Activated effector memory CD4-positive, alpha-beta T cell treated with Interleukin-2 at 50 U/mL for 16 hours (primary cell): Measurements from ENCODE around the gene DYNLT1.
"Not testable (repeated sequence)": the region's sequence is repeated elsewhere in the genome, so short reads cannot be mapped to it uniquely, and the experiment has no call there.

Experiments
- DNase-seq: peaks from one replicate; pipeline ENCODE4 v3.0.0-alpha.2; 2020

DYNLT1 gene

GRCh38 chr6:158638324-158638854 lies 6.2 kb downstream of the DYNLT1 start:
- DNase-seq: no peak

DNA sequence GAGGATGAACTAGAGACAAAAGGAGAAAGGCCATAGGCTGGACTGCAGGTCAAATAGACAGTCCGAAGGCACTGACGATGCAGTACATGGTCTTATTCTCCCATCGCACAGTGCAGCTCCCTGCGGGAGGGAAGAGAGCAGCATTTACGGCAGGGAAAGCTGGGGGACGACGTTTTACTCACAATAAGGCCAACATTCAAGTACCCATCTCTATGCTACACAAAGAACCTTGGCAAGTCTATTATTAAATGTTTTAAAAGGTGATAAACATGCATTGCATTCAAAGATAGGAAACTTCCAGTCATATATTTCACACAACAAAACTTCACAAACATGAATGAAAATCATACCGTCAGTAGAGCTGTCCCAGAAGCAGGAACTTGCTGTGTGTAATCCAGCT lies 7.8 kb downstream of the DYNLT1 start:
- no peak for DNase-seq

DNA sequence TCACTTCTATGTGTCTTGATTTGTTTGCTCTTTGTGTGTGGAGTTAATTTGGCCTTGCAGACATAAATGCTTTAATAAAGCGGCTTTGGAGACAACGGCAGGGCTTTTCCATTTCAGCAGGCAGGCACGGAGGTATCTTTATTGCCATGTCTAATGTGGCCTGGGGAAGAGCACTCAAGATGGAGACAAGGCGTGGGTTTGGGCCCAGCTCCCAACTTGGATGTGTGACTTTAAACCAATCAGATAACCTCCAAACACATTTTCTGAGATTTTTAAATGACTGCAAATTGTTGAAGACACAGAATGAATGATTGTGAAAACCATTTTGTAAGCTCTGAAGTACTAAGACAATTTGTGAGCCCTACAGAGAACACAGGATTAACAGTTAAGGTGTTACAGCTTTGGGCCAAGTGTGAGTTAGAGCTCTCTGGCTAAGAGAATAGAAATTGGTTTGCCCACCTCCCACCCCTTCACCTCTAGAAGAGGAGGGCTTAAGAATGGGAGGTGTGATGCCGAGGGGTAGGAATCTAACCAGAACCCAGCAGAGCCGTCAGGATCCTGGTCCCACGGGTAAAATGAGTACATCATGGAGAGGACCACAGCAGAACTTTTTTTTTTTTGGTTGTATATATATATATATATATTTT lies 9.0 kb downstream of the DYNLT1 start:
- no peak for DNase-seq

- no peak for DNase-seq
Measured at GRCh38 chr6:158634695-158635426, 9.7 kb downstream of the DYNLT1 start.

DNA sequence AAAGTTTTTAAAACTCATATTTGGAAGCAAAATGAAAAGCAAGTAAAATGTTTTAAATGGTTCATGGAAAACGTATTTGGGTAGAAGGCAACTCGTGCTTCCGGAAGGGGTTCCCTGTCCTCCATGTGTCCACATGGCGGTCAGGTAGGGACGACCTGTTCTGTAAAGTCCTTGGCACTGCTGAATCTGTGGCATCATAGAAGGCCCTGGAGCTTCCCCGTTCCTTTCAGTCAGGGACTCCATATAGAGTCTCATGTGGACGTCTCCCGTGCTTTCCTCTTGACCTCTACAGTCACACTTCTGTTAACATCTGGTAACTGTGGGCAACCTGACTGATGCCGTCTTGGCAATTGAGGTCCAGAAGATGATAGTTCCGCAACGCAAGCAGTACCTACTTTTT lies 11.4 kb downstream of the DYNLT1 start:
- DNase-seq: no peak

DNA sequence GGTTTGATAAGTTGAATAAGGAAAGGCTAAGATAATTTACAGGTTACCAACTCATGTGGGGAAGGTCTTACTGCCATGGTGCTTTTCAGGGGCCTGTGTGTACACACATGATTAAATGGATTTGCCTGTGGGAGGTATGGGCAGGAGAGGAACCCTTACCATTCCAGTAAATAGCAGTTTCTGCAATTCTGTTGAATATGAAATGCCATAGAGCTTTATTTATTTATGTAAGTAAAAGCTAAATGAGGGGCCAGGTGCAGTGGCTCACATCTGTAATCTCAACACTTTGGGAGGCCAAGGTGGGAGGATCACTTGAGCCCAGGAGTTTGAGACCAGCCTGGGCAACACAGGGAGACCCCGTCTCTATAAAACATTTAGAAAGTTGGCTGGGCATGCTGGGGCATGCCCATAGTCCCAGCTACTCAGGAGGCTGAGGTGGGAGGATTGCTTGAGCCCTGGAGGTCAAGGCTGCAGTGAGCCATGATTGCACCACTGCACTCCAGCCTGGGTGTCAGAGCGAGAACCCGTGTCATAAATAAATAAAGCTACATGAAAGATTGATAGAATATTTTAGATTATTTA lies 11.9 kb downstream of the DYNLT1 start:
- DNase-seq: not testable (repeated sequence)

DNA sequence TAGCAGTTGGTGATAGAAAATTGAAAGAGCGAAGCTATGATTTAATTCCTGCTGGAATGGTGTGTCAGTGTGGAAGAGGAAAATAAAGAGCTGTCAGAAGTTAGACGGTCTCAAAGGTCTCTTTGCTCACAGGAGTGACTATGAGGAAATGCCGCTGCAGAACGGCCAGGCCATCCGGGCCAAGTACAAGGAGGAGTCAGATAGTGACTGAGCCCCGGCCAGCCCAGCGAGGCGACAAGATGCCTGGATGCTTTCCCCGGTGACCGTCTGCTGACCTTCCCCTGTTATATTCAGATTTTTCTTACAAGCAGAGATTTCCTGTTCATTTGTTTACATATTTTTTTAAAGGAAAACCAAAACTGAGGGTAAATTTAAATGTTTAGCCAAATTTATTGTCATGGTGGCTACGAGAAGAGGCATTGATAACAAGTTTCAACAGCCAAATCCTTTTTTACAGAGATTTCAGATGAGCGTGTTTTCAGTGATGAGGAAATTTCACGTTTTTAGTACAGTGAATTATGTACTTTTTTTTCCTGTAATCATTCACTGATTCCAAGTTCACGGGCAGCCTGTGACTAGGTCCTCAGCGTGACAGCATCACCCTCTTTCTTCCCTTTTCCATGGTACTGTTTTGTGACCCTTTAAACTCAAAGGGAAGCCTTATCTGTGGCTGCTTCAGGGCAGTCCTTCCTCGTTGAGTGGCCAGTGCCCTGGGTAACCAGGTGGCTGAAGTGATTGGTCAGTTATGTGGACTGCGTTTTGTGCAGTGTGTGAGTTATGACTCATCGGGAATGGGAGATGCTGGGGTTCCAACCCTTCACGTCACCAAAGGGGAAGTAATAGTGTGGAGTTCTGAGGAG lies 12.6 kb downstream of the DYNLT1 start:
- DNase-seq: no peak

DNA sequence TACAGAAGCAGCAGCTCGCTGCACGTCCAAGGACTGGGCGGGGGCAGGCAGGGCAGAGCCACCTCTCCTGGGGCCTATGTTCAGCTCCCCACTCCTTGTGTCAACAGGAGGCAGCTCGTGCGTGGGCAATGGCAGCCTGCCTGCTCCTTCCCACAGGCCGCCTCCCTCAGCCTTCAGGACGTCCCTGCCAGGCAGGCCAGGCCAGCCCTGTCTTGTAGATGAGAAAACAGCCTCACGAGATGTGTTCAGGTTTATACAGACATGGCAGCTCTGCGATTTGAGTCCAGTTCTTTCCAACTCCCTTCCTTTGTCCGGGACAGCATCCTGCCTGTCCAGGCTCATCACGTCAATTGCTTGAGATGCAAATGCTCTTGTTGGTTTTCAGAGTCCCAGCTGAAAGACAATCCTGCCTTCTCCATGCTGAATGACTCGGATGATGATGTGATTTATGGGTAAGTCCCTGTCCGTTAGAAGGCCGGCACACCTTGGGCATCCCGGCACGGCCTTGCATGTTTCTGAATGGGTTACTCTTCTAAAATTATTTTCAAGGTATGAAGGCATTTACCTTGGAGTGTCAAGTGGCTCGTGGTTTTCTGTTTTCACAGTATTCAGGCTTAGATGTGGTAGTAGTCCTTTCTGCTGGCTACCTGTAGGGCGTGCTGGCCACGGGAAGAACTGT lies 13.5 kb downstream of the DYNLT1 start:
- DNase-seq: no peak

DNA sequence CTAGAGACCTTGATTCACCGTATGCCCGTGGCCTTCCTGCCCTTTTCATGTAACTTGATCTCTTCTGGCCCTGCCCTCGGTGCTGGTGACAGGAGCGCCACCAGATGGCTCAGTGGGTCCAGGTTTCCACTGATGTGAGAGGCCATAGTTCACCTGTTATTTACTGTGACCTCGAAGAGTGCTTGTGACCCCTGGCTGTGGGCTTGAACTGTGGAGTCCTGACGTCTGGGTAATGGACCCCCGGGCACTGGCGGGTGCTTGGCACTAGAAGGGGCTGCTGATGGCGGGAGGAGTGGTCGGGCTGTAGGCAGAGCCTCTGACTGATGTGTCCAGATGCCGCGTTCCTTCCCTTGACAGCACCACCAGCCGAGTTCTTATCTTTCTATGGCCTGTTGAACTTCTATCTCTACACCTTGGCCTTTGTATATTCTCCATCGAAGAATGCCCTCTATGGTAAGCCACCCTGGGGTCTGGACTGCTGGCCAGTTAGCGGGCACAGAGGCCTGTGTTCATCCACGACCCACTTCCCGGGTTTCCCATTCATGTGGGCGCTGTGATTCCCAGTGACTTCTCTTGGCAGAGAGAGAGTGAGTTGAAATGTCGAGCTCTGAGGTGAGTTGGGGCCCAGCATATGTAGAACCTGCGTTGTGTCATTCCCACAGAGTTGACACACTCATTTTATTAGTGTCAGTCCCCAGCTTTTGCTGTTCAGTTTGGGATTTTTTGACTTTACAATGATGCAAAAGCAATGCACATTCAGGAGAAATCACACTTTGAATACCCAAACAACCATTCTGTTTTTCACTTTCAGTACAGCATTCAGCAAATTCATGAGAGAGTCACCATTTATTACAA lies 14.9 kb downstream of the DYNLT1 start:
- DNase-seq: no peak

DNA sequence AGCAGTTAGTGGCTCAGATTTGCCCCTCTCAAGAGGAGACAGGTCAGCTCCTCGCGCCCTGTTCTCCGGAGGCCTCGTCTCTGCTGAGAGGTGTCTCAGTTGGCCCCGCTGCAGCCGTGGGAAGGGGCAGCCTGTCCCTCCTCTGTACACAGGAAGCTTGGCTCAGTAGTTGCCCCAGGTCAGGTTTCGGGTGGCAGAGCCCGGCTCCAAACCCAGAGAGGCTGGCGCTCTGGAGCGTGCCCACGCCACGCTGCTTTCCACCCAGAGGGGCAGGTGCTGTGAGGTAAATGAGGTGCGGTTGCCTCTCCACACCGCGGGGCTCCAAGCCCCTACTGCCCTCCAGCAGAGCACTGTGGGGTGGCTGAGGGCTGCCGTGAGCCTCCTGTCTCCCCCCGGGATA lies 16.0 kb downstream of the DYNLT1 start:
- DNase-seq: no peak

GRCh38 chr6:158627940-158628211 lies 16.7 kb downstream of the DYNLT1 start:
- no peak for DNase-seq

- no peak for DNase-seq
Measured at GRCh38 chr6:158627168-158627939, 17.2 kb downstream of the DYNLT1 start.

- no peak for DNase-seq
Measured at GRCh38 chr6:158626360-158627167, 18.0 kb downstream of the DYNLT1 start.

GRCh38 chr6:158625881-158626305 lies 18.6 kb downstream of the DYNLT1 start:
- no peak for DNase-seq

DNA sequence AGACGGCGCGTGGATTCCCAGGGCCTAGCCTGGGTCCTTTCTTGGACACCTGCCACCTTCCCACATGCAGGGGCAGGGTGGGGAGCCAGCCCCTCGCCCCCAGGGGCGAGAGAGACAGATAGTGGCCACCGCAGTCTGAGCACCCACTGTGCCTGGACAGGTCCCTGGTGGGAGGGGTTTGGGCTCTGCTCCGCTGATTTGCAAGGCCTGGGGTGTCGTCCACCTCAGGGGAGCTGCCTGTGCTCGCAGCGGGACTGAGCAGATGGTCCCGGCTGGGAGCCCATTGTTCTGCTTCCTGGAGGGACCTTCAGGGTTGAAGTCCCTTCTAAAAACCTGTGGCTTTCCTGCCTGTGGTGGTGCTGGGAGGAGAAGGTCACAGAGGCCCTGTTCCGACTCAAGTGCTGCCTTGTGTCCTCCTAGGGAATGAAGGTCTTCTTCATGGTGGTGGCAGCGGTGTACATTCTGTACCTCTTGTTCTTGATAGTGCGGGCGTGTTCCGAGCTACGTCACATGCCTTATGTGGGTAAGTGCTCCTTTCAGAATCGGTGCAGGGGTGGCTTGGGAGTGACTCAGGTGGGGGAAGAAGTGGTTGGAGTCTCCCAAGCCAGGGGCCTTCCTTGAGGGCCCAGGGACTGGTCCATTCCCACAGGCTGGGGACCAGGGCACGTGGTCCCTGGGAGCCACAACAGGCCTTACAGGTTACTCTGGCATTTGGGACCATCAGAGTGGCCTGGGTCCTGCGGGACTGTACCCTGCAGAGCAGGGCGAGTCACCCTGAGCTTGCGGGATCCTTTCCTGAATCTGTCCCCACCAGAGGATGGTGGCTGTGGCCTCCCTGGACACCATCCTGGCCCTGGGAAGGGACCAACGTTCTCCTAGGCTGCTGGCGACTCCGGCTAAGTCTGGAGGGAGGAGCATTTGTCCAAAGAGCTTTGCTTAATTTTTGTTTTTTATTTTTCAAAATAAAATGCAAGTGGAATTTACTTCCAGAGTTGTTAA lies 19.6 kb downstream of the DYNLT1 start:
- no peak for DNase-seq

DNA sequence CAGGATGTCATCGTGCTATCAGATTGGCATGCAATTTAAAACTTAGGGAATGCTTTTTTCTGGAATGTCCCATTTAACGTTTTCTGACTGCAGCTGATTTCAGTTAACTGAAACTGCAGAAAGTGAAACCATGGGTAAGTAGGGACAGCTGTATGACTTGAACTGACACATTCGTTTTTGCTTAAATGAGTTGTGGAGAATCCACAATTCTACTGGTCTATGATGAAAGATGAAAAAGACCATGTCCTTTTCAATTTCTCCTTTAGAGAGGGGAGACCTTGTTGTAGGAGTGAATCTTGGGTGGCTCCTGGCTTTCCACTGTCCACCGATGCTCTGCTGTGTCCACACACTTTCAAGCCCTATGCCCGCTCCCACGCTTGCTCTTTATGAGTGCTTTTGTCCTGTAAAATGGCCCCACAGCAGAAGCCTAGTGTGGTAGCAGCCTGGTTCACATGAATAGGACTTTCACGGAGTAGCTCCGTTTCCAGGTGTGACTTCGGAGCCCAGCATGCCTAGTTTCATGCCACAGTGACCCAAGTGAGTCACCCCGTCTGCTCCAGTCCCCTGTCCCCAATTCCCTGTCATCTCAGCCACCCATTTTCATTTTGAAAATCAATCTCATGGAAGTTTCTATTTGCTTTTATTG lies 21.9 kb downstream of the DYNLT1 start:
- no peak for DNase-seq

DNA sequence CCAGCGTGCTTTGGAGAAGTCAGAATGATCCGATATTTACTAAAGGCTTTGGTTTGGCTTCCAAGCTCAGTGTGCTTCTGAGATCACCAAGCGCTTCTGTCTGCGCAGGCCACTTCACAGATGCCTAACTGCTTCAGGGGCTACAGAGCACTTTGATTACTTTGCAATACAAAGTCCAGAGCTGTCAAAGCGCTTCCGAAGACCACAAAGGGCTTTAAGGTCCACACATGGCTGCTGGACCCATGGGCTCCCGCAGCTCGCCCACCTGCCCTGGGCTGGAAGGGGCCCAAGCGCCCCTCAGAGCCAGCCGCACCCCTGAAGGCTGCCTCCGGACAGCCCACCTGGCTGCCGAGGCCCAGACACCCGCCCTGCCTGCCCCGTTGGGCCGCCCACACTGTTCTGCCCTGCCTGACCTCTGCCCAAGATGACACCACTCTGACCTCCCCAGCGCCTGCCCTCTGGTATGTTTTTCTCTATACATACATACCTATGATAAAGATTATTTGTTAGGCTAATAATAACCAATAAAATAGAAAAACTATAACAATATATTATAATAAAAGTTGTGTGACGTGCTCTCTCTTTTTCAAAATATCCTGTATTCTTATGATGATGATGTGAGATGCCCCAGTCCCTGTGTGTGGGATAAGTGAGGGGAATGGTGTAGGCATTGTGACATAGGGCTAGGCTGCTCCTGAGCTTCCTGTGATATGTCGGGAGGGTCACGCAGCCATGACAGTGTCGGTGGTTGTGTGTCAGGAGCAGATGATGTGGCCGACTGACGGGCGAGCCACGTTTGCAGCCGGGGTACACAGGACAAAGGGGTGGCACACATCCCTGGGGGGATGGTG lies 22.6 kb downstream of the DYNLT1 start:
- no peak for DNase-seq
